Spleen (tissue), 7 donors: ENCODE data around the gene CLMN.

Experiments
- POLR2A ChIP-seq, 3 donors: fragments of 450-650 bp; IDR thresholded peaks; one replicate each; pipeline ENCODE4 v1.5.1; 2017; ENCODE audit warnings: antibody characterized with exemption in 3 of 3, mild to moderate bottlenecking in 1 of 3
- TF ChIP-seq, protein P1 (sequence below), 11 experiments: fragments of 200-600 bp in 7 of 11; fragments of 450-650 bp in 4 of 11; sonication (generic) in 4 of 11; IDR thresholded peaks in 8 of 11; conservative IDR thresholded peaks in 3 of 11; 1 replicate in 7 of 11; 2 replicates in 4 of 11; pipeline versions ENCODE4 v1.4.0 to v1.8.0; 2016 to 2021; ENCODE audit warnings: antibody characterized with exemption in 11 of 11, inconsistent platforms in 4 of 11, mild to moderate bottlenecking in 1 of 11
- donor health status: DM: no; HTN: no; CAD: no; lungs with moderate emphysema.
- donor health status: DM: no; HTN: no; CAD: no.
- donor health status: DM: no; HTN: no; CAD: no.

DNA sequence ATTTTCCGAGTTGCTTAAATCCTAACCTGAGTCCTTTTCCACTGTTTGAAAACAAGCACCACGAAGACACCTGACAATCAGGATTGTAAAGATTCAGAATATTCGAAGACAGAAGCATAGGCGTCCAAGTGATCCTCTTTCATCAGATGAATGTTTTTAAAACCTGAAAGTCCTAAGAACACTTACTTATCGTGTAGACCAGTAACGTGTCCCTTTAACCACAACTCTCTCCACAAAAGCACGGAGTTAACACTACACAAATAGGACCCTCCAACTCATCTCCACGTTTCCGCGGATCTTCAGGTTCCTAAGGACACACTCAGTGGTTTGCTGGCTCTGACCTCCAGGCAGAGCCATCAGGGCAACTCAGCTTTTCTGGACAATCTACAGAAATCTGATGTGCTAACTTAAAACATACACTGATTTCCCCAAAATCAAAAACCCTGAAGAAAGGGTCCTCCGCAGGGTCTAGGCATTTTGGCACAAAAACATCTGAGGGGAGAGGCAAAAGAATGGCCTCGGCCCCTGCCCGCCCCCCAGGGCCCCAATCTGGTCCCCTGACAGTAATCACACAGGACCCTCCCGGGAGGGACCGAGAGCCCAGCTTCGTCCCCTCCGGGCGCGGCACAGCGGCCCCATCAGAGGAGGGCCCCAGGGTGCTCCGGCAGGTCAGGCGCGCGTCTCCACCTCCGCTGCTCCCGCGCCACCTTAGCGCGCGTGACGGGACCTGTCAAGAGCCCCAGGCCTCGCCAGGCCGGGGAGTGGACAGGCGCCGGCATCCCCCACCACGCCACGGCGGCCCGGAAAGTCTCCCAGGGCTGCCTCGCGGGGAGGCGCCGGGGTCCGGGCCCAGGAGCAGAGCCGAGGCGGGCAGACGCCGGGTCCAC, 163.3 kb downstream of the CLMN start:
- TF ChIP-seq, protein P1, sequence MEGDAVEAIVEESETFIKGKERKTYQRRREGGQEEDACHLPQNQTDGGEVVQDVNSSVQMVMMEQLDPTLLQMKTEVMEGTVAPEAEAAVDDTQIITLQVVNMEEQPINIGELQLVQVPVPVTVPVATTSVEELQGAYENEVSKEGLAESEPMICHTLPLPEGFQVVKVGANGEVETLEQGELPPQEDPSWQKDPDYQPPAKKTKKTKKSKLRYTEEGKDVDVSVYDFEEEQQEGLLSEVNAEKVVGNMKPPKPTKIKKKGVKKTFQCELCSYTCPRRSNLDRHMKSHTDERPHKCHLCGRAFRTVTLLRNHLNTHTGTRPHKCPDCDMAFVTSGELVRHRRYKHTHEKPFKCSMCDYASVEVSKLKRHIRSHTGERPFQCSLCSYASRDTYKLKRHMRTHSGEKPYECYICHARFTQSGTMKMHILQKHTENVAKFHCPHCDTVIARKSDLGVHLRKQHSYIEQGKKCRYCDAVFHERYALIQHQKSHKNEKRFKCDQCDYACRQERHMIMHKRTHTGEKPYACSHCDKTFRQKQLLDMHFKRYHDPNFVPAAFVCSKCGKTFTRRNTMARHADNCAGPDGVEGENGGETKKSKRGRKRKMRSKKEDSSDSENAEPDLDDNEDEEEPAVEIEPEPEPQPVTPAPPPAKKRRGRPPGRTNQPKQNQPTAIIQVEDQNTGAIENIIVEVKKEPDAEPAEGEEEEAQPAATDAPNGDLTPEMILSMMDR (IDR thresholded peaks at IDR 0.05 in 8 of 11, conservative IDR thresholded peaks at IDR 0.05 in 3 of 11), result no peak
- no peak for TF ChIP-seq POLR2A (IDR thresholded peaks at IDR 0.05)
